ENCODE results near the gene PTPN18. TPM values are rescaled to one million over a fixed set of nuclear protein-coding genes. Genes with fewer than 3 reads are reported as not detected.

Gene PTPN18
- total and polyA plus RNA-seq, 11 donors: 9.7 to 42.5 (median 12.6) TPM

- peaks cover 0 to 15% (median 9%) of the 10 kb centered on the region in 12 donors for H3K4me1 ChIP-seq
- H3K27me3 ChIP-seq: no peaks in the 10 kb centered on the region
- H3K36me3 ChIP-seq: peaks cover 0 to 31% (median 17%) of the 10 kb centered on the region in 9 donors
- peak overlapping the region in 4 of 12 donors; percentile 21 to 62 (median 42) for H3K27ac ChIP-seq
- peak overlapping the region in 6 of 12 donors; percentile 20 to 37 (median 26) for H3K4me3 ChIP-seq
- ATAC-seq: no peak
- no peak for TF ChIP-seq CTCF (IDR thresholded peaks at IDR 0.05)
- no peak for TF ChIP-seq POLR2A (IDR thresholded peaks at IDR 0.05)
- no peaks in the 10 kb centered on the region for H3K9me3 ChIP-seq
- DNase-seq: no peak
- 68 to 74% (median 70%) methylated on average over 8 of the region's 8 CpGs for WGBS, 4 donors
- intact Hi-C loops (cut with DNase I): loop anchor here in 5 of 10 donors (5.0 to 10.0 kb wide), 4 partner anchors 151 to 453 kb away; partner anchors contain the start of genes MZT2B (in 1 of the 5) and SMPD4 (in 1 of the 5)
These were observed 18.0 kb upstream of the PTPN18 start for GRCh38 chr2:130337735-130338325.

GRCh38 chr2:130338793-130339345 lies 17.0 kb upstream of the PTPN18 start:
- Histone ChIP-seq H3K27ac (no peak overlapping the region), H3K4me3 (no peak overlapping the region), H3K9me3 (no peaks in the 10 kb centered on the region), H3K4me1 (peaks cover 3 to 23% (median 15%) of the 10 kb centered on the region in 12 donors), H3K36me3 (peaks cover 0 to 31% (median 17%) of the 10 kb centered on the region in 9 donors), H3K27me3 (no peaks in the 10 kb centered on the region)
- TF ChIP-seq CTCF (IDR thresholded peaks at IDR 0.05) (no peak), POLR2A (IDR thresholded peaks at IDR 0.05) (no peak)
- ATAC-seq: no peak
- 86 to 93% (median 89%) methylated on average over 12 of the region's 12 CpGs for WGBS, 4 donors
- DNase-seq: peak in 1 of 5 donors; percentile 45
- intact Hi-C loops (cut with DNase I): loop anchor here in 5 of 10 donors (5.0 to 10.0 kb wide), 4 partner anchors 152 to 454 kb away; partner anchors contain the start of genes MZT2B (in 1 of the 5) and SMPD4 (in 1 of the 5)

- WGBS, 4 donors: 95 to 96% (median 96%) methylated on average over 10 of the region's 10 CpGs
- peaks cover 1 to 39% (median 25%) of the 10 kb centered on the region in 9 donors for H3K36me3 ChIP-seq
- no peak for ATAC-seq
- peaks cover 3 to 26% (median 19%) of the 10 kb centered on the region in 12 donors for H3K4me1 ChIP-seq
- no peaks in the 10 kb centered on the region for H3K9me3 ChIP-seq
- DNase-seq: no peak
- H3K27ac ChIP-seq: no peak overlapping the region
- no peaks in the 10 kb centered on the region for H3K27me3 ChIP-seq
- intact Hi-C loops (cut with DNase I): loop anchor here in 7 of 10 donors (5.0 to 10.0 kb wide), 6 partner anchors 153 to 463 kb away; partner anchors contain the start of genes MZT2B (in 2 of the 7) and SMPD4 (in 2 of the 7)
- no peak overlapping the region for H3K4me3 ChIP-seq
- TF ChIP-seq POLR2A (IDR thresholded peaks at IDR 0.05) (no peak), CTCF (IDR thresholded peaks at IDR 0.05) (no peak)
These were observed 15.7 kb upstream of the PTPN18 start for GRCh38 chr2:130339885-130340745.

All from heart left ventricle (tissue), 16 donors.